ENCODE data around the gene FGF14. TPM values are rescaled to one million over a fixed set of nuclear protein-coding genes. Genes with fewer than 3 reads are reported as not detected.

The FGF14 gene
- total RNA-seq, 2 donors from 2014 or later: 0.14 TPM

DNA sequence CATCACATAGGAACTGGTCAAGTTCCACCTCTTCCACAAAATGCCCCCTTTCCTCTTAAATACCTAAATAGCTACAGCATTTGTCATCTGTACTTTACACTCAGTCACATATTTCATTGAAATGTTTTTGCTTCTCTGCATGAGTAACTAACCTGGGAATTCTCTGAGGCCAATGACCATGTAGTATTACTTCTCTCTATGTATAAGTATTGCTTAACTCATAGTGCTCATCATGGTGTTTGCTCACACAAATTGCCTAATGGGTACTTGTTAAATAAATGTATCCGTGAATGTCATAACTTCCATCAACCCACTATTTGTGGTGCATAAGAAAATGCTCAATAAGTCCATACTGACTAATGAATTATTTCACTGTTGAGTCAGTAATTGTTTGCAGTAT lies 115.5 kb downstream of the FGF14 start:
- H3K36me3 ChIP-seq: no peaks in the 10 kb centered on the region
- H3K27me3 ChIP-seq (replicated peaks; ENCODE audit: insufficient read depth): no peaks in the 10 kb centered on the region
- H3K4me3 ChIP-seq: no peak overlapping the region
- no peaks in the 10 kb centered on the region for H3K9me3 ChIP-seq
- no peak overlapping the region for H3K27ac ChIP-seq
- TF ChIP-seq, protein P1, sequence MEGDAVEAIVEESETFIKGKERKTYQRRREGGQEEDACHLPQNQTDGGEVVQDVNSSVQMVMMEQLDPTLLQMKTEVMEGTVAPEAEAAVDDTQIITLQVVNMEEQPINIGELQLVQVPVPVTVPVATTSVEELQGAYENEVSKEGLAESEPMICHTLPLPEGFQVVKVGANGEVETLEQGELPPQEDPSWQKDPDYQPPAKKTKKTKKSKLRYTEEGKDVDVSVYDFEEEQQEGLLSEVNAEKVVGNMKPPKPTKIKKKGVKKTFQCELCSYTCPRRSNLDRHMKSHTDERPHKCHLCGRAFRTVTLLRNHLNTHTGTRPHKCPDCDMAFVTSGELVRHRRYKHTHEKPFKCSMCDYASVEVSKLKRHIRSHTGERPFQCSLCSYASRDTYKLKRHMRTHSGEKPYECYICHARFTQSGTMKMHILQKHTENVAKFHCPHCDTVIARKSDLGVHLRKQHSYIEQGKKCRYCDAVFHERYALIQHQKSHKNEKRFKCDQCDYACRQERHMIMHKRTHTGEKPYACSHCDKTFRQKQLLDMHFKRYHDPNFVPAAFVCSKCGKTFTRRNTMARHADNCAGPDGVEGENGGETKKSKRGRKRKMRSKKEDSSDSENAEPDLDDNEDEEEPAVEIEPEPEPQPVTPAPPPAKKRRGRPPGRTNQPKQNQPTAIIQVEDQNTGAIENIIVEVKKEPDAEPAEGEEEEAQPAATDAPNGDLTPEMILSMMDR (IDR thresholded peaks at IDR 0.05): no peak
- ATAC-seq (ENCODE audit: insufficient number of reproducible peaks, low FRiP score, low read depth) (no peak), DNase-seq (ENCODE audit: low spot score) (no peak)
- H3K4me1 ChIP-seq (ENCODE audit: control insufficient read depth in 1 of 2, low read depth in 2 of 2): no peaks in the 10 kb centered on the region

DNA sequence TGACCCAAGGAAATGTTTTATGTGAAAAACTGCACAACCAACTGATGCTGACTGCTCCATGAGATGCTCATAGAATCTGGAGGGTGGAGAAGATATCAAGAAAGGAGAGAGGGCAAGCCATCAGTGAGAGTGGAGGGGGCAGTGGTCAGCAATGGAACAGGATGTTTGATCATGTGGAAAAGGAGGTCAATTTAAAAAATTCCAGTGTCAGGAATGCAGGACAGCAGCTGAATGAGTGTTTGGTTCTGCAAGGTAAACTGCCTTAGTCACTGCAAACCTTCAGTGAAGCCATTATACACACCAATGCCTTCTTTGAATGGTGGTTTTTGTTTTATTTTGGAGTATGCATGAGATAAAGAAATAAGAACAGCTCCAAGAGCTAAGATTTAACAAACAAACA lies 121.5 kb downstream of the FGF14 start:
- H3K27me3 ChIP-seq (replicated peaks; ENCODE audit: insufficient read depth): no peaks in the 10 kb centered on the region
- H3K4me3 ChIP-seq: no peak overlapping the region
- DNase-seq (ENCODE audit: low spot score): no peak
- TF ChIP-seq, protein P1 (IDR thresholded peaks at IDR 0.05): no peak
- peaks cover 4 to 20% of the 10 kb centered on the region in 2 donors for H3K4me1 ChIP-seq (ENCODE audit: control insufficient read depth in 1 of 2, low read depth in 2 of 2)
- no peaks in the 10 kb centered on the region for H3K36me3 ChIP-seq
- no peak for ATAC-seq (ENCODE audit: insufficient number of reproducible peaks, low FRiP score, low read depth)
- H3K27ac ChIP-seq: no peak overlapping the region
- H3K9me3 ChIP-seq: no peaks in the 10 kb centered on the region

DNA sequence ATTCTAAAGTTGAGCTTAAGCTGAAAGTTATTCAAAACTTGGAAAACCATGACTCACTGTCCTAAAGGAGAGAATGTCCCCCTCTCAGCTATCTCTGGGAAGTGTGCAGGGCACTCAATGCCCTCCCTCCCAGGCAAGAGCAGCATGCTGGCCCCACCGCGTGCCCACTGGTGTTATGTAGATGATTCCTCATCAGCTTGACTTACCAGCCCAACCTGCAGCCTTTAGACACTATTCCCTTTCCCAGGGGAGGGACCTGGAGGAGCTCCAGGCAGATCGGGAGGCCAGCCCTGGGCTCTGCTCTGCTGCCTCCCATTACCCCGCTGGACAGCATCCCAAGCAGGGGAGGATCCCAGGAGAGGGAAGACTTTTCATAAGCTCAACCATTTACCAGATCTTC lies 124.6 kb downstream of the FGF14 start:
- Histone ChIP-seq H3K9me3 (no peaks in the 10 kb centered on the region), H3K4me1 (ENCODE audit: control insufficient read depth in 1 of 2, low read depth in 2 of 2) (peaks cover 10 to 21% of the 10 kb centered on the region in 2 donors), H3K4me3 (no peak overlapping the region), H3K36me3 (no peaks in the 10 kb centered on the region), H3K27me3 (replicated peaks; ENCODE audit: insufficient read depth) (no peaks in the 10 kb centered on the region), H3K27ac (no peak overlapping the region)
- DNase-seq (ENCODE audit: low spot score): no peak
- no peak for ATAC-seq (ENCODE audit: insufficient number of reproducible peaks, low FRiP score, low read depth)
- TF ChIP-seq, protein P1 (IDR thresholded peaks at IDR 0.05): no peak

DNA sequence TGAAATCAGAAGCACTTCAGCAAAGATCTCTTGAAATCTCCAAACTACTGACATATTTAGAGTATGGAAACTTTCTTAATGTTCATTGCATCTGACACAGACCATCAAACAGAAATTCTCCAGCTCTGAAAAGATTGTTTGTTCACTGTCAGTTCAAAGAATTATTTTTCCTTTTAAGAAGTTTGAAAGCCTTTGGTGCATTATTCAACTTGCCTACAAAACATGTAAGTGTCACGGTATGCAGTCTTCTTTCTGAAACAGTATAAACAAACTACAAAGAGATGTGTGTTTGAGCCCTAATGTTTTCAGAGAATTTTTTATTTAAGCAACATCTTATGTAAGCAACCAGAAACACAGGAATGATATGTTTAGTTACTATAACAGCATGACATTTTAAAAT lies 125.4 kb downstream of the FGF14 start:
- ATAC-seq (ENCODE audit: insufficient number of reproducible peaks, low FRiP score, low read depth): no peak
- no peak for DNase-seq (ENCODE audit: low spot score)
- no peak overlapping the region for H3K27ac ChIP-seq
- peaks cover 10 to 21% of the 10 kb centered on the region in 2 donors for H3K4me1 ChIP-seq (ENCODE audit: control insufficient read depth in 1 of 2, low read depth in 2 of 2)
- no peaks in the 10 kb centered on the region for H3K36me3 ChIP-seq
- TF ChIP-seq, protein P1 (IDR thresholded peaks at IDR 0.05): no peak
- no peak overlapping the region for H3K4me3 ChIP-seq
- no peaks in the 10 kb centered on the region for H3K9me3 ChIP-seq
- H3K27me3 ChIP-seq (replicated peaks; ENCODE audit: insufficient read depth): no peaks in the 10 kb centered on the region

DNA sequence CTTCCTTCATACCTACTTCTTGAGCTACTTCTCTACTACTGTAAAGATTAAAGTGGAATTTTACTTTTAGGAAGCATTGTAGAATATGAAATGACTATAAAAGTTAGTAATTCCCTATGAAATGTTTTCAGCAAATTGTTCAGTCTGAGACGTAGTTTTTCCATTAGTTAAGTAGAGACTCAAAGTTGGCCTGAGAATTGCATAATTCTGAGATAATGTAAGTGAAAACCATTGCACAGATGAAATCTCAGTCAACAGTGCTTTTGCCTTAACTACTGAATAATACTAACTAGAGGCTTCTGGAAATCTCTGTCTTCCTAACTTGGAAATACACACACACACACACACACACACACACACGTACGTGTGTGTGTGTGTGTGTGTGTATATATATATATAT lies 125.9 kb downstream of the FGF14 start:
- Histone ChIP-seq H3K36me3 (no peaks in the 10 kb centered on the region), H3K27ac (peak overlapping the region in 1 of 2 donors; percentile 16), H3K9me3 (no peaks in the 10 kb centered on the region), H3K4me1 (ENCODE audit: control insufficient read depth in 1 of 2, low read depth in 2 of 2) (peaks cover 10 to 21% of the 10 kb centered on the region in 2 donors), H3K4me3 (no peak overlapping the region), H3K27me3 (replicated peaks; ENCODE audit: insufficient read depth) (no peaks in the 10 kb centered on the region)
- TF ChIP-seq, protein P1 (IDR thresholded peaks at IDR 0.05): no peak
- ATAC-seq (ENCODE audit: insufficient number of reproducible peaks, low FRiP score, low read depth) (no peak), DNase-seq (ENCODE audit: low spot score) (no peak)
